HepG2 (cell line): Measurements from ENCODE around the gene RARA. TPM values are rescaled to one million over a fixed set of nuclear protein-coding genes. Genes with fewer than 3 reads are reported as not detected.
A peak's percentile ranks its signal among the peaks of the same experiment; 100 is the strongest.

Source experiments
- AHR ChIP-seq: IDR thresholded peaks from 2 replicates; pipeline ENCODE4 v1.6.1; 2018; ENCODE audit warnings: missing genetic modification reagents, missing compliant biosample characterization
- FIP1L1 ChIP-seq: fragments of 200-400 bp; formaldehyde crosslinking; IDR thresholded peaks from 2 replicates; pipeline ENCODE4 v1.6.1; 2018; ENCODE audit warnings: low read depth, mild to moderate bottlenecking, low read length, moderate library complexity, borderline replicate concordance; ENCODE audit not compliant: insufficient read depth
- KMT2A ChIP-seq: sonication (generic); formaldehyde crosslinking; IDR thresholded peaks from 2 replicates; pipeline ENCODE4 v1.4.0; 2020; ENCODE audit warnings: missing genetic modification reagents
- NFE2L2 ChIP-seq: fragments of 150-350 bp; IDR thresholded peaks from 2 replicates; pipeline ENCODE4 v1.6.1; 2014; ENCODE audit warnings: low read length
- SUZ12 ChIP-seq: fragments of 150-350 bp; IDR thresholded peaks from 2 replicates; pipeline ENCODE4 v1.6.1; 2014; ENCODE audit warnings: low read depth, low read length
- ZFP1 ChIP-seq: IDR thresholded peaks from 2 replicates; pipeline ENCODE4 v1.6.1; 2016
- ZSCAN25 ChIP-seq: sonication (generic); formaldehyde crosslinking; IDR thresholded peaks from 2 replicates; pipeline ENCODE4 v1.8.0; 2022; ENCODE audit warnings: mild to moderate bottlenecking, missing genetic modification reagents
- polyA plus RNA-seq, 8 experiments: library from polyadenylated mRNA; depleted of rRNA in 3 of 8; stranded (reverse) in 7 of 8; unstranded in 1 of 8; fragments of >200 nt; fragmentation: Illumina TruSeq in 4 of 8; extraction: Trizol in 4 of 8; gene quantifications; 2 replicates each; pipeline versions ENCODE4 v1.2.1 to v1.2.3, GENCODE V29; 2011 to 2016; ENCODE audit warnings: low read depth in 4 of 8, missing spikeins in 1 of 8, mixed read lengths in 1 of 8; ENCODE audit not compliant: insufficient read depth in 1 of 8
- total RNA-seq, 5 experiments: library from RNA; depleted of rRNA; stranded (reverse); fragments of >200 nt; fragmentation: Illumina TruSeq; extraction: Trizol; gene quantifications; 2 replicates each; pipeline ENCODE4 v1.2.3, GENCODE V29; 2016; ENCODE audit warnings: low read depth in 1 of 5
- TF ChIP-seq, protein P1 (sequence below): sonication (generic); formaldehyde crosslinking; IDR thresholded peaks from 2 replicates; pipeline ENCODE4 v1.4.0; 2020; ENCODE audit warnings: missing genetic modification reagents, borderline replicate concordance
- TF ChIP-seq, protein P2 (sequence below): sonication (generic); formaldehyde crosslinking; IDR thresholded peaks from 2 replicates; pipeline ENCODE4 v1.4.0; 2020; ENCODE audit warnings: missing genetic modification reagents, borderline replicate concordance
- TF ChIP-seq, protein P3 (sequence below): sonication (generic); formaldehyde crosslinking; IDR thresholded peaks from 2 replicates; pipeline ENCODE4; 2020; ENCODE audit warnings: missing genetic modification reagents, mild to moderate bottlenecking, borderline replicate concordance
- TF ChIP-seq, protein P4 (sequence below): IDR thresholded peaks from 2 replicates; pipeline ENCODE4 v1.6.1; 2016; ENCODE audit warnings: missing genetic modification reagents, missing compliant biosample characterization
- TF ChIP-seq, protein P5 (sequence below): IDR thresholded peaks from 2 replicates; pipeline ENCODE4 v1.4.0; 2020; ENCODE audit warnings: mild to moderate bottlenecking, missing genetic modification reagents

RARA gene
- total and polyA plus RNA-seq, 2 of the 13 experiments (the other 11 are each of a cell fraction or from before 2014, with no cell fraction given): 6.4 to 8.6 TPM

DNA sequence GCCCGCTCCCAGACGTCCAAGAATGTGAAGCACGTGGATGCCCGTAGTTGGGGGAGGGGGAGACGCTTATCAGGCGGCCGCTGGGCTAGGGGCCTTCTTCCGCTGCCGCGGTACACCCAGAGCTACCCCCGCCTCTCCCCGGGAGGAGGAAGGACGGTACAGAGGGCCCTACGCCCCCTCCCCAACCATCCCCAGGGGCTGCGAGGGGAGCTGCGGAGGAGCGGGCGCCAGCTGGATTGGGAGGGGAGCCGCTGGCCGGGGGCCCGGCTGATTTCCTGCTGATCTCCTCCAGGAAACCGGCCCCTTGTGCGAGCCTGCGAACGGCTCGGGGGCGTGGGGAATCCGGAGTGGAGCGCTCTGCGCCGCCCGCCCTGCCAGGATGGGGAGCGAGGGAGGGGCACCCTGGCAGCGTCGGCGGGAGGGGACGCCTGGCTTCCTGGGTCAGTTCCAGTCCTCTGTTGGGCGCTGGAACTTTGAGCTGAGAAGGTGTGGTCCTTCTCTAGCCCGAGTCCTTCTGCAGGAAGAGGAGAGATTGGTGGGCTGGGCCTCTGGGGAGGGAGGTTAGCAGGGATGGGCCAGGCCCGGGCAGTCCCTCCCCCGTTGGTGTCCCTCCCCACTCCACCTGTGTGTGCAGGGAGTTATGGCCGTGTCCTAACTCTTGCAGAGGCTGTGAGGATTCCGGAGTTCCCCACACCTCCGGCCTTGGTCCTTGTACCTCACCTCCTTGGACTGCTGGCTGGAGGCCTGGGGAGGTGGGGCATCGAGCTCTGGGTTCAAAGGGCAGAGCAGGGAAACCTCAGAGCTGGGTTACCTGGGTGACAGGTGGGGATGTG, 36.4 kb downstream of the RARA start (continued):
- TF ChIP-seq, protein P1, sequence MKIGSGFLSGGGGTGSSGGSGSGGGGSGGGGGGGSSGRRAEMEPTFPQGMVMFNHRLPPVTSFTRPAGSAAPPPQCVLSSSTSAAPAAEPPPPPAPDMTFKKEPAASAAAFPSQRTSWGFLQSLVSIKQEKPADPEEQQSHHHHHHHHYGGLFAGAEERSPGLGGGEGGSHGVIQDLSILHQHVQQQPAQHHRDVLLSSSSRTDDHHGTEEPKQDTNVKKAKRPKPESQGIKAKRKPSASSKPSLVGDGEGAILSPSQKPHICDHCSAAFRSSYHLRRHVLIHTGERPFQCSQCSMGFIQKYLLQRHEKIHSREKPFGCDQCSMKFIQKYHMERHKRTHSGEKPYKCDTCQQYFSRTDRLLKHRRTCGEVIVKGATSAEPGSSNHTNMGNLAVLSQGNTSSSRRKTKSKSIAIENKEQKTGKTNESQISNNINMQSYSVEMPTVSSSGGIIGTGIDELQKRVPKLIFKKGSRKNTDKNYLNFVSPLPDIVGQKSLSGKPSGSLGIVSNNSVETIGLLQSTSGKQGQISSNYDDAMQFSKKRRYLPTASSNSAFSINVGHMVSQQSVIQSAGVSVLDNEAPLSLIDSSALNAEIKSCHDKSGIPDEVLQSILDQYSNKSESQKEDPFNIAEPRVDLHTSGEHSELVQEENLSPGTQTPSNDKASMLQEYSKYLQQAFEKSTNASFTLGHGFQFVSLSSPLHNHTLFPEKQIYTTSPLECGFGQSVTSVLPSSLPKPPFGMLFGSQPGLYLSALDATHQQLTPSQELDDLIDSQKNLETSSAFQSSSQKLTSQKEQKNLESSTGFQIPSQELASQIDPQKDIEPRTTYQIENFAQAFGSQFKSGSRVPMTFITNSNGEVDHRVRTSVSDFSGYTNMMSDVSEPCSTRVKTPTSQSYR: peak; percentile 97
- TF ChIP-seq, protein P2, sequence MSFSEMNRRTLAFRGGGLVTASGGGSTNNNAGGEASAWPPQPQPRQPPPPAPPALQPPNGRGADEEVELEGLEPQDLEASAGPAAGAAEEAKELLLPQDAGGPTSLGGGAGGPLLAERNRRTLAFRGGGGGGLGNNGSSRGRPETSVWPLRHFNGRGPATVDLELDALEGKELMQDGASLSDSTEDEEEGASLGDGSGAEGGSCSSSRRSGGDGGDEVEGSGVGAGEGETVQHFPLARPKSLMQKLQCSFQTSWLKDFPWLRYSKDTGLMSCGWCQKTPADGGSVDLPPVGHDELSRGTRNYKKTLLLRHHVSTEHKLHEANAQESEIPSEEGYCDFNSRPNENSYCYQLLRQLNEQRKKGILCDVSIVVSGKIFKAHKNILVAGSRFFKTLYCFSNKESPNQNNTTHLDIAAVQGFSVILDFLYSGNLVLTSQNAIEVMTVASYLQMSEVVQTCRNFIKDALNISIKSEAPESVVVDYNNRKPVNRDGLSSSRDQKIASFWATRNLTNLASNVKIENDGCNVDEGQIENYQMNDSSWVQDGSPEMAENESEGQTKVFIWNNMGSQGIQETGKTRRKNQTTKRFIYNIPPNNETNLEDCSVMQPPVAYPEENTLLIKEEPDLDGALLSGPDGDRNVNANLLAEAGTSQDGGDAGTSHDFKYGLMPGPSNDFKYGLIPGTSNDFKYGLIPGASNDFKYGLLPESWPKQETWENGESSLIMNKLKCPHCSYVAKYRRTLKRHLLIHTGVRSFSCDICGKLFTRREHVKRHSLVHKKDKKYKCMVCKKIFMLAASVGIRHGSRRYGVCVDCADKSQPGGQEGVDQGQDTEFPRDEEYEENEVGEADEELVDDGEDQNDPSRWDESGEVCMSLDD (CRISPR knock-in tag): 0 out of 2 replicates have a peak, but pooled peaks have one; percentile 1
- 0 out of 2 replicates have a peak, but pooled peaks have one; percentile 72 for TF ChIP-seq FIP1L1
- no peak for TF ChIP-seq NFE2L2
- TF ChIP-seq, protein P3, sequence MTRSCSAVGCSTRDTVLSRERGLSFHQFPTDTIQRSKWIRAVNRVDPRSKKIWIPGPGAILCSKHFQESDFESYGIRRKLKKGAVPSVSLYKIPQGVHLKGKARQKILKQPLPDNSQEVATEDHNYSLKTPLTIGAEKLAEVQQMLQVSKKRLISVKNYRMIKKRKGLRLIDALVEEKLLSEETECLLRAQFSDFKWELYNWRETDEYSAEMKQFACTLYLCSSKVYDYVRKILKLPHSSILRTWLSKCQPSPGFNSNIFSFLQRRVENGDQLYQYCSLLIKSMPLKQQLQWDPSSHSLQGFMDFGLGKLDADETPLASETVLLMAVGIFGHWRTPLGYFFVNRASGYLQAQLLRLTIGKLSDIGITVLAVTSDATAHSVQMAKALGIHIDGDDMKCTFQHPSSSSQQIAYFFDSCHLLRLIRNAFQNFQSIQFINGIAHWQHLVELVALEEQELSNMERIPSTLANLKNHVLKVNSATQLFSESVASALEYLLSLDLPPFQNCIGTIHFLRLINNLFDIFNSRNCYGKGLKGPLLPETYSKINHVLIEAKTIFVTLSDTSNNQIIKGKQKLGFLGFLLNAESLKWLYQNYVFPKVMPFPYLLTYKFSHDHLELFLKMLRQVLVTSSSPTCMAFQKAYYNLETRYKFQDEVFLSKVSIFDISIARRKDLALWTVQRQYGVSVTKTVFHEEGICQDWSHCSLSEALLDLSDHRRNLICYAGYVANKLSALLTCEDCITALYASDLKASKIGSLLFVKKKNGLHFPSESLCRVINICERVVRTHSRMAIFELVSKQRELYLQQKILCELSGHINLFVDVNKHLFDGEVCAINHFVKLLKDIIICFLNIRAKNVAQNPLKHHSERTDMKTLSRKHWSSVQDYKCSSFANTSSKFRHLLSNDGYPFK (CRISPR knock-in tag): peak; percentile 70; the same call in 1 of the 2 replicates
- TF ChIP-seq ZSCAN25: peak; percentile 66
- peak; percentile 75 for TF ChIP-seq KMT2A (CRISPR knock-in tag)
- TF ChIP-seq SUZ12: no peak
- TF ChIP-seq AHR (CRISPR knock-in tag): no peak
- TF ChIP-seq, protein P4, sequence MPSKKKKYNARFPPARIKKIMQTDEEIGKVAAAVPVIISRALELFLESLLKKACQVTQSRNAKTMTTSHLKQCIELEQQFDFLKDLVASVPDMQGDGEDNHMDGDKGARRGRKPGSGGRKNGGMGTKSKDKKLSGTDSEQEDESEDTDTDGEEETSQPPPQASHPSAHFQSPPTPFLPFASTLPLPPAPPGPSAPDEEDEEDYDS (CRISPR knock-in tag): peak; percentile 83
- TF ChIP-seq, protein P5, sequence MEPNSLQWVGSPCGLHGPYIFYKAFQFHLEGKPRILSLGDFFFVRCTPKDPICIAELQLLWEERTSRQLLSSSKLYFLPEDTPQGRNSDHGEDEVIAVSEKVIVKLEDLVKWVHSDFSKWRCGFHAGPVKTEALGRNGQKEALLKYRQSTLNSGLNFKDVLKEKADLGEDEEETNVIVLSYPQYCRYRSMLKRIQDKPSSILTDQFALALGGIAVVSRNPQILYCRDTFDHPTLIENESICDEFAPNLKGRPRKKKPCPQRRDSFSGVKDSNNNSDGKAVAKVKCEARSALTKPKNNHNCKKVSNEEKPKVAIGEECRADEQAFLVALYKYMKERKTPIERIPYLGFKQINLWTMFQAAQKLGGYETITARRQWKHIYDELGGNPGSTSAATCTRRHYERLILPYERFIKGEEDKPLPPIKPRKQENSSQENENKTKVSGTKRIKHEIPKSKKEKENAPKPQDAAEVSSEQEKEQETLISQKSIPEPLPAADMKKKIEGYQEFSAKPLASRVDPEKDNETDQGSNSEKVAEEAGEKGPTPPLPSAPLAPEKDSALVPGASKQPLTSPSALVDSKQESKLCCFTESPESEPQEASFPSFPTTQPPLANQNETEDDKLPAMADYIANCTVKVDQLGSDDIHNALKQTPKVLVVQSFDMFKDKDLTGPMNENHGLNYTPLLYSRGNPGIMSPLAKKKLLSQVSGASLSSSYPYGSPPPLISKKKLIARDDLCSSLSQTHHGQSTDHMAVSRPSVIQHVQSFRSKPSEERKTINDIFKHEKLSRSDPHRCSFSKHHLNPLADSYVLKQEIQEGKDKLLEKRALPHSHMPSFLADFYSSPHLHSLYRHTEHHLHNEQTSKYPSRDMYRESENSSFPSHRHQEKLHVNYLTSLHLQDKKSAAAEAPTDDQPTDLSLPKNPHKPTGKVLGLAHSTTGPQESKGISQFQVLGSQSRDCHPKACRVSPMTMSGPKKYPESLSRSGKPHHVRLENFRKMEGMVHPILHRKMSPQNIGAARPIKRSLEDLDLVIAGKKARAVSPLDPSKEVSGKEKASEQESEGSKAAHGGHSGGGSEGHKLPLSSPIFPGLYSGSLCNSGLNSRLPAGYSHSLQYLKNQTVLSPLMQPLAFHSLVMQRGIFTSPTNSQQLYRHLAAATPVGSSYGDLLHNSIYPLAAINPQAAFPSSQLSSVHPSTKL (CRISPR knock-in tag): peak; percentile 51
- TF ChIP-seq ZFP1: no peak
